WTC11 (cell line): ENCODE data around the gene WSCD1.

Source experiments
- CBFB ChIP-seq: sonication (generic); formaldehyde crosslinking; IDR thresholded peaks from 2 replicates; pipeline ENCODE4 v1.8.1; 2022; ENCODE audit warnings: mild to moderate bottlenecking, low read depth, missing genetic modification reagents
- ELF4 ChIP-seq: sonication (generic); formaldehyde crosslinking; IDR thresholded peaks from 2 replicates; pipeline ENCODE4 v1.8.1; 2022; ENCODE audit warnings: low read depth, mild to moderate bottlenecking, moderate library complexity, missing genetic modification reagents
- ETV6 ChIP-seq: sonication (generic); formaldehyde crosslinking; IDR thresholded peaks from 2 replicates; pipeline ENCODE4 v1.8.1; 2022; ENCODE audit warnings: mild to moderate bottlenecking, missing genetic modification reagents
- FOXP1 ChIP-seq: sonication (generic); formaldehyde crosslinking; IDR thresholded peaks from 2 replicates; pipeline ENCODE4 v1.8.0; 2022; ENCODE audit warnings: missing genetic modification reagents, mild to moderate bottlenecking, moderate library complexity, borderline replicate concordance
- SMAD3 ChIP-seq: sonication (generic); formaldehyde crosslinking; IDR thresholded peaks from 2 replicates; pipeline ENCODE4 v1.8.0; 2022; ENCODE audit warnings: missing genetic modification reagents, mild to moderate bottlenecking, borderline replicate concordance
- SP1 ChIP-seq: sonication (generic); formaldehyde crosslinking; conservative IDR thresholded peaks from 2 replicates; pipeline ENCODE4 v1.8.1; 2022; ENCODE audit warnings: missing genetic modification reagents
- TEAD1 ChIP-seq: sonication (generic); formaldehyde crosslinking; IDR thresholded peaks from 2 replicates; pipeline ENCODE4 v1.8.0; 2022; ENCODE audit warnings: mild to moderate bottlenecking, missing genetic modification reagents
- ZNF317 ChIP-seq: sonication (generic); formaldehyde crosslinking; IDR thresholded peaks from 2 replicates; pipeline ENCODE4 v1.8.1; 2023; ENCODE audit warnings: low read depth, mild to moderate bottlenecking, moderate library complexity, missing genetic modification reagents, borderline replicate concordance
- ZNF416 ChIP-seq: fragments of 250-450 bp; sonication (Bioruptor Pico); IDR thresholded peaks from 2 replicates; pipeline ENCODE4 v1.9.0; 2021; ENCODE audit warnings: mild to moderate bottlenecking, inconsistent platforms
- TF ChIP-seq, protein P1 (sequence below): fragments of 200-600 bp; IDR thresholded peaks from 2 replicates; pipeline ENCODE4 v1.8.0; 2022; ENCODE audit warnings: antibody characterized with exemption
- TF ChIP-seq, protein P2 (sequence below): sonication (generic); formaldehyde crosslinking; IDR thresholded peaks from 2 replicates; pipeline ENCODE4 v1.8.1; 2022; ENCODE audit warnings: low read depth, missing genetic modification reagents, borderline replicate concordance
- TF ChIP-seq, protein P3 (sequence below): sonication (generic); formaldehyde crosslinking; IDR thresholded peaks from 2 replicates; pipeline ENCODE4 v1.8.1; 2023; ENCODE audit warnings: mild to moderate bottlenecking, missing genetic modification reagents, moderate library complexity
- TF ChIP-seq, protein P4 (sequence below): sonication (generic); formaldehyde crosslinking; IDR thresholded peaks from 2 replicates; pipeline ENCODE4 v1.8.0; 2022; ENCODE audit warnings: mild to moderate bottlenecking, missing genetic modification reagents

DNA sequence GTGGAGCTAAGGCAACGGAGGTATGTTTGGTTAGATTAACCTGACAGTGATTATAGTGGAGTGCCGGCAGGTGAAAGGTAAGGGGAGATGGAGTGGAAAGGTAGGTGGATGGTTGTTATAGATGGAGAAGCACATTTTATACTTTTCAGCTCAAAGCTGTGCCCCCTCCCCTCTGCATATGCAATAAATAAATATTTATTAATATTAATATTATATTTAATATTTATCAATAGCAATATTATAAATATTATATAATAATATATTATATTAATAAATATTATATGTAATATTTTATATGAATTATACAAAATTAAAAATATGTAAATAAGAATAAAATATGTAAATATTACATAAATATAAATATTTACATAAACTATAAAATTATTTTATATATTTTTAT, 70.0 kb downstream of the WSCD1 start:
- TF ChIP-seq, protein P1, sequence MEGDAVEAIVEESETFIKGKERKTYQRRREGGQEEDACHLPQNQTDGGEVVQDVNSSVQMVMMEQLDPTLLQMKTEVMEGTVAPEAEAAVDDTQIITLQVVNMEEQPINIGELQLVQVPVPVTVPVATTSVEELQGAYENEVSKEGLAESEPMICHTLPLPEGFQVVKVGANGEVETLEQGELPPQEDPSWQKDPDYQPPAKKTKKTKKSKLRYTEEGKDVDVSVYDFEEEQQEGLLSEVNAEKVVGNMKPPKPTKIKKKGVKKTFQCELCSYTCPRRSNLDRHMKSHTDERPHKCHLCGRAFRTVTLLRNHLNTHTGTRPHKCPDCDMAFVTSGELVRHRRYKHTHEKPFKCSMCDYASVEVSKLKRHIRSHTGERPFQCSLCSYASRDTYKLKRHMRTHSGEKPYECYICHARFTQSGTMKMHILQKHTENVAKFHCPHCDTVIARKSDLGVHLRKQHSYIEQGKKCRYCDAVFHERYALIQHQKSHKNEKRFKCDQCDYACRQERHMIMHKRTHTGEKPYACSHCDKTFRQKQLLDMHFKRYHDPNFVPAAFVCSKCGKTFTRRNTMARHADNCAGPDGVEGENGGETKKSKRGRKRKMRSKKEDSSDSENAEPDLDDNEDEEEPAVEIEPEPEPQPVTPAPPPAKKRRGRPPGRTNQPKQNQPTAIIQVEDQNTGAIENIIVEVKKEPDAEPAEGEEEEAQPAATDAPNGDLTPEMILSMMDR = no peak
- TF ChIP-seq FOXP1 (CRISPR knock-in tag) (no peak), ELF4 (no peak), ZNF416 (CRISPR knock-in tag) (no peak), SP1 (no peak), SMAD3 (no peak), ZNF317 (CRISPR knock-in tag) (no peak), ETV6 (CRISPR knock-in tag) (no peak), TEAD1 (CRISPR knock-in tag) (no peak), CBFB (CRISPR knock-in tag) (no peak)
- TF ChIP-seq, protein P2, sequence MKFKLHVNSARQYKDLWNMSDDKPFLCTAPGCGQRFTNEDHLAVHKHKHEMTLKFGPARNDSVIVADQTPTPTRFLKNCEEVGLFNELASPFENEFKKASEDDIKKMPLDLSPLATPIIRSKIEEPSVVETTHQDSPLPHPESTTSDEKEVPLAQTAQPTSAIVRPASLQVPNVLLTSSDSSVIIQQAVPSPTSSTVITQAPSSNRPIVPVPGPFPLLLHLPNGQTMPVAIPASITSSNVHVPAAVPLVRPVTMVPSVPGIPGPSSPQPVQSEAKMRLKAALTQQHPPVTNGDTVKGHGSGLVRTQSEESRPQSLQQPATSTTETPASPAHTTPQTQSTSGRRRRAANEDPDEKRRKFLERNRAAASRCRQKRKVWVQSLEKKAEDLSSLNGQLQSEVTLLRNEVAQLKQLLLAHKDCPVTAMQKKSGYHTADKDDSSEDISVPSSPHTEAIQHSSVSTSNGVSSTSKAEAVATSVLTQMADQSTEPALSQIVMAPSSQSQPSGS (CRISPR knock-in tag) = no peak
- TF ChIP-seq, protein P3, sequence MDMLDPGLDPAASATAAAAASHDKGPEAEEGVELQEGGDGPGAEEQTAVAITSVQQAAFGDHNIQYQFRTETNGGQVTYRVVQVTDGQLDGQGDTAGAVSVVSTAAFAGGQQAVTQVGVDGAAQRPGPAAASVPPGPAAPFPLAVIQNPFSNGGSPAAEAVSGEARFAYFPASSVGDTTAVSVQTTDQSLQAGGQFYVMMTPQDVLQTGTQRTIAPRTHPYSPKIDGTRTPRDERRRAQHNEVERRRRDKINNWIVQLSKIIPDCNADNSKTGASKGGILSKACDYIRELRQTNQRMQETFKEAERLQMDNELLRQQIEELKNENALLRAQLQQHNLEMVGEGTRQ = no peak
- TF ChIP-seq, protein P4, sequence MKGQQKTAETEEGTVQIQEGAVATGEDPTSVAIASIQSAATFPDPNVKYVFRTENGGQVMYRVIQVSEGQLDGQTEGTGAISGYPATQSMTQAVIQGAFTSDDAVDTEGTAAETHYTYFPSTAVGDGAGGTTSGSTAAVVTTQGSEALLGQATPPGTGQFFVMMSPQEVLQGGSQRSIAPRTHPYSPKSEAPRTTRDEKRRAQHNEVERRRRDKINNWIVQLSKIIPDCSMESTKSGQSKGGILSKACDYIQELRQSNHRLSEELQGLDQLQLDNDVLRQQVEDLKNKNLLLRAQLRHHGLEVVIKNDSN (CRISPR knock-in tag) = no peak
